Astrocyte (in vitro differentiated cells and primary cell): ENCODE results near the gene PTGFRN.

Experiments used
- EZH2 ChIP-seq: IDR thresholded peaks from 2 replicates; pipeline ENCODE4 v1.6.1; 2012; ENCODE audit warnings: mild to moderate bottlenecking, low read length, inconsistent platforms; ENCODE audit not compliant: insufficient read depth
- TF ChIP-seq, protein P1 (sequence below): IDR thresholded peaks from 2 replicates; pipeline ENCODE4 v1.5.1; 2011; ENCODE audit warnings: low read depth, mild to moderate bottlenecking, inconsistent platforms, low read length, moderate library complexity; ENCODE audit not compliant: insufficient read depth

DNA sequence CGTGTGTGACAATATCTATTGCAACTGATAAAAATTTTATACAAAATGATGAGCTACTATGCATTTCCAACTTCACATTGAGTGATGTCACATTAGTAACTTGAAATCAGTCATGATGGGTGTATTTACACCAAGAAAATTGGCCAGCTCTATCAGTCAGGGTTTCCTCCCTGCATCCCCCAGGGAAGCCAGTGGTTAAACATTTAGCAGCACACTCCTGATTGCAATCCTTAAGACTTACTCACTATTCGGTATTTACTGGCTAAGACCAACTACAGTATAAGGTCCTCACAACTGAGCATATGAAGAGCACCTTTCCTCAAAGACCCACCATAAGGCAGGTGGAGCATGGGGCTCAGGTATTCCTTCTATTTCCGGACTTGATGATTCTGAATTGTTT, 41.3 kb upstream of the PTGFRN start:
- TF ChIP-seq, protein P1, sequence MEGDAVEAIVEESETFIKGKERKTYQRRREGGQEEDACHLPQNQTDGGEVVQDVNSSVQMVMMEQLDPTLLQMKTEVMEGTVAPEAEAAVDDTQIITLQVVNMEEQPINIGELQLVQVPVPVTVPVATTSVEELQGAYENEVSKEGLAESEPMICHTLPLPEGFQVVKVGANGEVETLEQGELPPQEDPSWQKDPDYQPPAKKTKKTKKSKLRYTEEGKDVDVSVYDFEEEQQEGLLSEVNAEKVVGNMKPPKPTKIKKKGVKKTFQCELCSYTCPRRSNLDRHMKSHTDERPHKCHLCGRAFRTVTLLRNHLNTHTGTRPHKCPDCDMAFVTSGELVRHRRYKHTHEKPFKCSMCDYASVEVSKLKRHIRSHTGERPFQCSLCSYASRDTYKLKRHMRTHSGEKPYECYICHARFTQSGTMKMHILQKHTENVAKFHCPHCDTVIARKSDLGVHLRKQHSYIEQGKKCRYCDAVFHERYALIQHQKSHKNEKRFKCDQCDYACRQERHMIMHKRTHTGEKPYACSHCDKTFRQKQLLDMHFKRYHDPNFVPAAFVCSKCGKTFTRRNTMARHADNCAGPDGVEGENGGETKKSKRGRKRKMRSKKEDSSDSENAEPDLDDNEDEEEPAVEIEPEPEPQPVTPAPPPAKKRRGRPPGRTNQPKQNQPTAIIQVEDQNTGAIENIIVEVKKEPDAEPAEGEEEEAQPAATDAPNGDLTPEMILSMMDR = no peak
- TF ChIP-seq EZH2 = no peak
